Measurements from ENCODE around the gene ANKMY1.

Gene ANKMY1

DNA sequence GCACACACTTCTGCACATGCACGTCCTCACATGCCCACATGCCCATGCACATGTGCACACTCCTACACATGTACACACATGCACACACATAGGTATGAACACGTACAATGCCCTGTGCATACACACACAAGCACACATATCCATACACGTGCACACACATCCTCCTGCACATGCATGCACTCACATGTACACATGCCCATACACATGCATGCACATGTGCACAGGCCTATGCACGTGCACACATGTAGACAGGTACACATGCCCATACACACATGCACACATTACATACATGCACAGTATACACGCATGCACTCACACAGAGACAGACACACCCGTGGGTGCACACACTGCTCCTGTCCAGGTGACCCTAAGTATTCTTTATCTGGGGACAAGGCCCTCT, 88.0 kb downstream of the ANKMY1 start:
- no peak for DNase-seq

DNA sequence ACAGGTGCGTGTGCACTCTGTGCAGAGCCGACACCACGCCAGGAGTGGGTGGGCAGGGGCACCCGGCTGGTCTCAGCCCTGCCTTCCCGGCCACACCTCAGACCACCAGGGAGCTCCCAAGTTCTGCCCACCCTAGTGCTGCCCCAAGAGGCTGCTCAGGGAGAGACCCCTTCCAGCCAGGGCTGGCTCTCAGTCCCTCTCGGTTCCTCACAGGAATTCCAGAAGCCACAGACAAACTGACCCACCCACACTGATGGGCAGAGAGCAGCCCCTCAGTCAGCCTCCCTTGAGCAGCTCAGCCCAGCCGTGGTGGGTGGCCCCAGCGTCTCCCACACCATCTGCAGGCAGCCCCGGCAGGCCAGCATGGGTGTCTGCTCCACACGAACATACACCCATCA, 88.5 kb downstream of the ANKMY1 start:
- DNase-seq, result no peak

DNA sequence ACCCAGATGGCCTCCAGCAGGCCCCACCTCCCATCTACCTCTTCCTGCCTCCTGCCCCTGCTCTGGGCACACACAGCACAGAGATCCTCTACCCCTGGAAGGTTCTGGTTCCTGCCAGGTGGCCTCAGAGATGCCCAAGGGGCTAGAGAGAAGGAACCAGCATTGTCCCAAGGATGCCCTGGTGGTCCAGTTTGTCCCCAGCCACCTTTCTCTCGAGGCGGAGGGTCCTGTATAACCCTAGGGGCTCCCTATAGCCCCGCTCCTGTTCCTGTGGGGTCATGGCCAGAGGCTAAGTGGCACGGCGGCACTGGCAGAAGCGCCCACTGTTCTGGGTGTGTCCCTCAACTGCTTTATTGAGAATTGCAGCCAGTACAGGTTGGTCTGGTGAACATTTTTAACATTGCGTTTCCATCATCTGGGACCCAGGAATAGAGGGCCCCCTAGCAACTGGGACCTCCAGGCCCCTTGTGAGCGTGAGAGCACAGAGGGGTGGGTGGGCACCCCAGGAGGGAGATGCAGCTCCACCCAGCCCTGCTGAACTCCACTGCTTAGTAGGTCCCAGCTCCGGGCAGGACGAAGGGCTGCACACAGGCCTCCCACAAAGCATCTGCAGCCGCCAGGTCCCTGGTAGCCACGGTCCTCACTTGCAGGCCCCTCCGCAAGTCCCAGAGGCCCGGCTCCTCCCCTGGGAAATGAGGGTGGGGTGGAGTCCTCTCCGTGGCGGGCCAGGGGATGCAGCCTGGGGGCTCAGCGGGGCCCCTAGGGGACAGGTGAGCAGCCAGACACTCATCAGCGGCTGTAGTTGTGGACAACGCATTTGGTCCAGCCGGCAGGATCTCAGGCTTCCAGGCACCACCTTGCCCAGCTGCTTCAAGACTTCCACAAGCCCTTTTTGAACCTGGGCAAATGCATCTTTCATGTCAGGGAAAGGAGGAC, 89.2 kb downstream of the ANKMY1 start:
- DNase-seq, result no peak

DNA sequence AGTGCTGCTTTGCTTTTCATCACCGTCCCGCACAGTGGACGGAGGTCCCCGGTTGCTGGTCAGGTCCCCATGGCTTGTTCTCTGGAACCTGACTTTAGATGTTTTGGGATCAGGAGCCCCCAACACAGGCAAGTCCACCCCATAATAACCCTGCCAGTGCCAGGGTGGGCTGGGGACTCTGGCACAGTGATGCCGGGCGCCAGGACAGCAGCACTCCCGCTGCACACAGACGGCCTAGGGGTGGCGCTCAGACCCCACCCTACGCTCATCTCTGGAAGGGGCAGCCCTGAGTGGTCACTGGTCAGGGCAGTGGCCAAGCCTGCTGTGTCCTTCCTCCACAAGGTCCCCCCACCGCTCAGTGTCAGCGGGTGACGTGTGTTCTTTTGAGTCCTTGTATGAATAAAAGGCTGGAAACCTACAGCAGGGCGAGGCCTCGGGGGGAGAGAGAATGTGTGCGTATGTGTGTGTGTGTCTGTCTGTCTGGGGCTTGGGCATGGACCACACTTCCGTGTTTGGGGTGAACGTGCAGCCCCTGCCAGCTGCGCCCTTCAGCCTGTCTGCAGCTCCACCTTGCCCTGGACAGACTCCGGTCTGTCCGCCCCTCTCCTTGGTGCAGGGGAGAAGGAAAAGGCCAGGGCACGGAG, 90.0 kb downstream of the ANKMY1 start:
- no peak for DNase-seq

DNA sequence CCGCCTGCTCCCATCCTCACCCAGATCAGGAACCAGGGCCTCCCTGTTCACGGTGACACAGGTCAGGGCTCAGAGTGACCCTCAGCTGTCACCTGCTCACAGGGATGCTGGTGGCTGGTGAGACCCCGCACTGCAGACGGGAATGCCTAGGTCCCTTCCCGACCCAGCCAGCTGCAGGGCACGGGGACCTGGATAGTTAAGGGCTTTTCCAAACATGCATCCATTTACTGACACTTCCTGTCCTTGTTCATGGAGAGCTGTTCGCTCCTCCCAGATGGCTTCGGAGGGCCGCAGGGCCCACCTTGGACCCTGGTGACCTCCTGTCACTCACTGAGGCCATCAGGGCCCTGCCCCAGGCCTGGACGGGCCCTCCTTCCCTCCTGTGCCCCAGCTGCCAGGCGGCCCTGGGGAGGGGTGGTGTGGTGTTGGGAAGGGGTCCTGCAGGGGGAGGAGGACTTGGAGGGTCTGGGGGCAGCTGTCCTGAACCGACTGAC, 90.6 kb downstream of the ANKMY1 start:
- DNase-seq, result no peak

DNA sequence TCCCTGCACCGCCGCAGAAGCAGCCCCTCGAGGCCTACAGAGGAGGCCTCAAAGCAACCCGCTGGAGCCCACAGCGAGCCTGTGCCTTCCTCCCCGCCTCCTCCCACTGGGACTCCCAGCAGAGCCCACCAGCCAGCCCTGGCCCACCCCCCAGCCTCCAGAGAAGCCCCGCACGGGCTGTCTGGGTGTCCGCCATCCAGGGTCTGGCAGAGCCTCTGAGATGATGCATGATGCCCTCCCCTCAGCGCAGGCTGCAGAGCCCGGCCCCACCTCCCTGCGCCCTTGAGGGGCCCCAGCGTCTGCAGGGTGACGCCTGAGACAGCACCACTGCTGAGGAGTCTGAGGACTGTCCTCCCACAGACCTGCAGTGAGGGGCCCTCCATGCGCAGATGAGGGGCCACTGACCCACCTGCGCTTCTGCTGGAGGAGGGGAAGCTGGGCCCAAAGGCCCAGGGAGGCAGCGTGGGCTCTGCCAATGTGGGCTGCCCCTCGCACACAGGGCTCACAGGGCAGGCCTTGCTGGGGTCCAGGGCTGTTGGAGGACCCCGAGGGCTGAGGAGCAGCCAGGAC, 91.1 kb downstream of the ANKMY1 start:
- no peak for DNase-seq

DNA sequence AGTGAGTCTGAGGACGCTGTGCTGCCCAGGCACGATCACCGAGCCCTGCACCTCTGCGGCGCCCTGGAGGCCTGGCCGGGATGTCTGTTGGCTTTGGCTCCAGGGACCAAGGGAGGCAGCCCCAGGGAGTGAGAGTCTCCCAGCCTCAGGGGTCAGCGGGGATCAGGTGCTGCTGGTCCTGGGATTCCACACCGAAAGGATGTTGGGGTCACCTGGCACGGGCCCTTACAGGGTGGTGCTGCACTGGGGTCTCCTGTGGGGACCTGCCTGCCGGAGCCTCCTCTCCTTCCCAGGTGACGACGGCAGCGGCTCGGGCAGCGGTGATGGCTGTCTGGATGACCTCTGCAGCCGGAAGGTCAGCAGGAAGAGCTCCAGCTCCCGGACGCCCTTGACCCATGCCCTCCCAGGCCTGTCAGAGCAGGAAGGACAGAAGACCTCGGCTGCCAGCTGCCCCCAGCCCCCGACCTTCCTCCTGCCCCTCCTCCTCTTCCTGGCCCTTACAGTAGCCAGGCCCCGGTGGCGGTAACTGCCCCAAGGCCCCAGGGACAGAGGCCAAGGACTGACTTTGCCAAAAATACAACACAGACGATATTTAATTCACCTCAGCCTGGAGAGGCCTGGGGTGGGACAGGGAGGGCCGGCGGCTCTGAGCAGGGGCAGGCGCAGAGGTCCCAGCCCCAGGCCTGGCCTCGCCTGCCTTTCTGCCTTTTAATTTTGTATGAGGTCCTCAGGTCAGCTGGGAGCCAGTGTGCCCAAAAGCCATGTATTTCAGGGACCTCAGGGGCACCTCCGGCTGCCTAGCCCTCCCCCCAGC, 91.8 kb downstream of the ANKMY1 start:
- DNase-seq, result no peak

DNA sequence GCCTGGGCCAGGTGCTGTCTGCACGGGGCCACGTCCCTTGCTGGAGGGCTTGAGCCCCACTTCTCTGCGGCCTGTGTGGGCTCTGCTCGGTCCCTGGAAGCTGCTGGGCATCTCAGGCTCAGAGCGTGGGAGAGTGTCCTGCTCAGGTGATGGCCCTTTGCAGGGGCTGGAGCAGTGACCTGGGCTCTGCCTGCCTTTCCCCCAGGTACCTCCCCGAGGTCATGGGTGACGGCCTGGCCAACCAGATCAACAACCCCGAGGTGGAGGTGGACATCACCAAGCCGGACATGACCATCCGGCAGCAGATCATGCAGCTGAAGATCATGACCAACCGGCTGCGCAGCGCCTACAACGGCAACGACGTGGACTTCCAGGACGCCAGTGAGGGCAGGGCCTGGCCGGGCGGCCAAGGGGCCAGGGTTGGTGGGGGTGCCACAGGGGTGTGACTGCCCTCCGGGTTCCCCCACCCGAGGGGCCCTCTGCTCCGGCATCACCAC, 92.5 kb downstream of the ANKMY1 start:
- DNase-seq, result no peak

DNA sequence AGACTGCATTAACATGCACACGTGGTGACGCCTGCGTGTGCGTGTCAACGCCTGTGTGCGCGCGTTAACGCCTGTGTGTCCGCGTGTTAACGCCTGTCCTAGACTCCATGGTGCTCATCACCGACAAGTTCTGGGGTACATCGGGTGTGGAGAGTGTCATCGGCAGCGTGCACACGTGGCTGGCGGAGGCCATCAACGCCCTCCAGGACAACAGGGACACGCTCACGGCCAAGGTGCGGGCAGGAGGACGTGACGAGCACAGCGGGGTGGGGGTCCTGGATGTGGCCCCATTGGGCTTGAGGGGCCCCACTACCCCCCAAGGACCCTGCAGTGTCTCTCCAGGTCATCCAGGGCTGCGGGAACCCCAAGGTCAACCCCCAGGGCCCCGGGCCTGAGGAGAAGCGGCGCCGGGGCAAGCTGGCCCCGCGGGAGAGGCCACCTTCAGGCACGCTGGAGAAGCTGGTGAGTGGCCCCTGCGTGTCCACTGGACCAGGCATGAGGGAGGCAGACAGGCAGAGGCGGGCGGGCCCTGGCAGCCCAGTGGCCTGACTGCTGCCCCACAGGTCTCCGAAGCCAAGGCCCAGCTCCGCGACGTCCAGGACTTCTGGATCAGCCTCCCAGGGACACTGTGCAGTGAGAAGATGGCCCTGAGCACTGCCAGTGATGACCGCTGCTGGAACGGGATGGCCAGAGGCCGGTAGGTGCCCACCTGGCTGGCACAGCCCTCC, 93.1 kb downstream of the ANKMY1 start:
- DNase-seq, result no peak

DNA sequence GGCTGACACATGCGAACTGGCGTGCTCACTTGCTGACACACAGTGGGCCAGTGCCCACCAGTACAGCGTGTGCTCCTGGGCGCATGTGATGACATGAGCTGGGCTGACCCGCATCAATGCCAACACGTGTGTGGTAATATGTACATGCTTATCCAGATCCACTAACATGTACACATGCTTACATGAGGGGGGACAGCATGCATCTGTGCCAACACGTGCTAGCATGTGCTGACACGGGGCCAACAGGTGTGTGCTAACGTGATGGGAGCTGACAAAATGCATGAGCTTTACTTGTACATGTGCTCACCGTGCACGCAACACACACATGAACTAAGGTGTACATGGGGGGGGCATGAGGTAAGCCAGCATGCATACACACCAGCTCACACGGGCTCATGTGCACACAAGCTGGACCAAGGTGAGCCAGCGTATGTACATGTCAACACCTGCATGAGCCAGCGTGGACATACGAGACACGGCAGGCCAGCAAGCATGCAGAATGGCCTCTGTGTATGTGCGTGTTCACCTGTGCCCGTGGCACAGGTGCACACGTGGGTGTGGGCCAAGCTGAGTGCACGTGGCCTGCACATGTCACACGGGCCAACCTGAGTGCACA, 93.8 kb downstream of the ANKMY1 start:
- no peak for DNase-seq

DNA sequence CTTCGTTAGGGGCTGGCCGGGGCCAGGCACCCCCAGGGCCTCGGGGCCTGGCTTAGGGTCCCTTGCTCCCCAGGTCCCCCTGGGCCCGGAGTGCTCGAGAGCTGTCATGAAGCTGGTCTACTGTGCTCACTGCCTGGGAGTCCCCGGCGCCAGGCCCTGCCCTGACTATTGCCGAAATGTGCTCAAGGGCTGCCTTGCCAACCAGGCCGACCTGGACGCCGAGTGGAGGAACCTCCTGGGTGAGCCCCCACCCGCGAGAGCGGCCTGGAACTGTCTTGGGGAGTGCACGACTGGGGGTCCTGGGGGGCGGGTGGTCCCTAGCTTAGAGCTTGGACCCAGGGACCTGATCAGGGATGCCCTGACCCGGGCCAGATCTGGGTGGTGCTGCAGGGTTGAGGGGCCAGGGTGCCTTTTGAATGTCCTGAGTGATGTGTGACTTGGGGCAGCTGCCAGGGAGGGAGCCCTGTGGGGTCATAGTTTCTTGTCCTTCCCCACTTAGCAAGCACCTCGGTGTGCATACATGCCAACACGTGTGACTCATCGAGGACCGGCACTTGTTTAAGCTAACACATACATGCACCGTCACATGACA, 94.4 kb downstream of the ANKMY1 start:
- DNase-seq, result no peak

DNA sequence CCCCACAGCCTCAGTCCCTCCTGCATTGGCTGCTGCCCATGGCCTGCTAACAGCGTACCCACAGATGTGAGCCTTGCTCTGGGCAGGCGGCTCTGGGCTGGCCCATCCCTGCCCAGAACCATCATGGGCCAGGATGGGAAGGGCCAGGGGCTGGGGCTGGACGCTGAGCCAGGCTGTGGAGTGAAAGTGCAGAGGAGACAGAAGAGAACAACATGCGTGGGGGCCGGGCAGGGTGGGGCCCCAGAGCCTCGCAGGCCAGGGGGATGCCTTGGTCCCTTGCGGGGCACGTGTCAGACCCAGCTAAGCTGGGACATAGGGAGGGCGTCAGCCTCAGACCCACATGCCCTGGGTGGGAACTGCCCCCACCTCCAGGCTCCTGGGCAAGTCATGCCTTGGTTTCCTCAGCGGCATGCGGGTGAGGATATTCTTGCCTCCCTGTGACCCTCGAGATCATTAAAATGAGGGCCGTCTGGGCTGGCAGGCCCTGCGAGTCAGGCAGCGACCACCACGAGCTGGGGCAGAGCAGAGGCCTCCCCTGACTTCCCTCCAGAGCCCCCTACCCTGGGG, 95.0 kb downstream of the ANKMY1 start:
- no peak for DNase-seq

DNA sequence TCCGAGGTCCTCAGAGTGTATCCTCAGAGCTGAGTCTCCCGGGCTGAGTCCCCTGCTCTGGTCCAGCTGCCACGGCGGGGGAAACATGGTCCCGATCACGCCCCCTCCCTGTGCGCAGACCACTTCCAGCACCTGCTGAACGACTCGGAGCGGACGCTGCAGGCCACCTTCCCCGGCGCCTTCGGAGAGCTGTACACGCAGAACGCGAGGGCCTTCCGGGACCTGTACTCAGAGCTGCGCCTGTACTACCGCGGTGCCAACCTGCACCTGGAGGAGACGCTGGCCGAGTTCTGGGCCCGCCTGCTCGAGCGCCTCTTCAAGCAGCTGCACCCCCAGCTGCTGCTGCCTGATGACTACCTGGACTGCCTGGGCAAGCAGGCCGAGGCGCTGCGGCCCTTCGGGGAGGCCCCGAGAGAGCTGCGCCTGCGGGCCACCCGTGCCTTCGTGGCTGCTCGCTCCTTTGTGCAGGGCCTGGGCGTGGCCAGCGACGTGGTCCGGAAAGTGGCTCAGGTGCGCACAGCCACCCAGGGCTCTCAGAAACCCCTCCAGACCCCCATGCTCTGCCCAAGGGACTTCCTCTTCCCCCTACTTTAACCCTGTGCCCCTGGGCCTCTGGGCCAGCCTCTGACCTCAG, 95.6 kb downstream of the ANKMY1 start:
- DNase-seq, result no peak

DNA sequence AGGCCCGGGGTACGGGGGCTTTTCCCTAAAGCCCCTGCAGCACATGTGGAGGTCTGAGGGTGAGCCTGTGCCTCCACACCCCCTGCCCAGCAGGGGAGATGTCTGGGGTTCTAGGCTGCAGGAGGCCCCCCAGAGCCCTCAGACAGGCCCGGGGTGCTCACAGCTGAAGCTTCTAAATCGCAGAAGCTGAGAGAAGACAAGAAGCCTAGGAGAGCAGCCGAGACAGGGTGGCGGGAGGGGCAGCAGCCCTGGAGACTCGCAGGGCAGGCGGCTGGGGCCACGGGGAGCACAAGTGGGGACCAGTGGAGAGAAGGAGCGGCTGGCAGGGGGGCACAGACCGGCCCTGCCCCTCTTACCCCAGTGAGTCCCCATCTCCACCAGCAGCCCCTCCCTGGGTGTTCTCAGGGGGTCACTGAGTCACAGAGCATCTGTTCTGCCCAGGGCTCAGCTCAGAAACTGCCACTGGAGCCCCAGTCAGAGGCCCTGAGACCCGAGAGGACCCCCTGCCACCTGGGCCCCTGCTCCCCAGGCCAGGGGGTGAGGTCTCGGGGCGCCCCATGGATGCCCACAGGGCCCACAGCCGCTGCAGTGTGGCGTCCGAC, 96.2 kb downstream of the ANKMY1 start:
- no peak for DNase-seq

DNA sequence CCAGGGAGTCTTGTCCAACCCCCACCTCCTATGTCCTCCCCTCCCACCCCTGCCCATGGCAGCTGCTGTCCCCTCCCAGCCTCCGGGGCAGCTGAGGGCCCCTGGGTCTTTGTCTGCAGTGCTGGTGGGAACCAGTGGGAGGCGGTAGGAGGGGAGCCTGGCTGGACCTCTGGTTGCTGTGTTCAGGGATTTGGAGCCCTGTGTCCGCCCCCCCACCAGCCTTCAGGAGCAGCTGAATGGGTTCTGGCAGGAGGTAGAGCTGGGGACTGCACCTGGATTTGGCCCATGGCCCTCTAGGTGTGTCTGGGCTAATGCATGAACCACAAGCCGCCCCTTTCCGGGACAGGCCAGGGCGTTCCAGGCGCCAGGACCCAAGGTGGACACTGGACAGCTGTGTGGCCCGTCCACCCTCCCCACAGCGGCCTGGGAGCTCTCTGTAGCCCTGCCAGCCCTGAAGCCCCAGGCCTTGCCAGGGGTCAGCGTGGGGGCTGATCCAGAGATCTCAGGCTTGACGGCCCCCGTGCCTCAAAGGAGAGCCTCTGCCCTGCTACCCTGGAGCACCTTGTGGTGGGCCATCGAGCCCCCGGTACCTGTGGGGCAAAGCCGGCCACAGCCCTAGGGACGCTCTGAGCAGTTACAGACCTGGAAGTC, 96.9 kb downstream of the ANKMY1 start:
- DNase-seq, result no peak

DNA sequence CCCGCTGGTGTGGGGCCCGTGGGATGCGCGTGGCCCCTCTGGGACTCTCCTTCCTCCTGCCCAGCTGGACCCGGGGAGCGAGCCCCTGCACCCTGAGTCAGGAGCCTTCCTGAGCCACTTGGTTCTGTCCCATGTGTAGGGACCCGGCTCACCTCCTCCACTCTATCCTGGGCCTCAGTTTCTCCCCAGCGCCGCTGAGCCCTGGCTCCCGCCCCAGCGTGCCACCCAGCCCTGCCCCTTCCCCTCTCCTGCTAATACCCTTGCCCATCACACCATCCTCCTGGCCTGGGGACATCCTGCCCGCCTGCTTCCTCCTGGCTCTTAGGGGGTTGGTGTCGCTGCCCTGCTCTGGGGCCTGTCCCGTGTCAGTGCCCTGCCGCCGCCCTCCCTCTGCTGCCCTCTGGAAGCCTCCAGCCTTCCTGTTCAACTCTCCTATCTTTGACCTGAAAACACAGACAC, 97.5 kb downstream of the ANKMY1 start:
- DNase-seq, result no peak

DNA sequence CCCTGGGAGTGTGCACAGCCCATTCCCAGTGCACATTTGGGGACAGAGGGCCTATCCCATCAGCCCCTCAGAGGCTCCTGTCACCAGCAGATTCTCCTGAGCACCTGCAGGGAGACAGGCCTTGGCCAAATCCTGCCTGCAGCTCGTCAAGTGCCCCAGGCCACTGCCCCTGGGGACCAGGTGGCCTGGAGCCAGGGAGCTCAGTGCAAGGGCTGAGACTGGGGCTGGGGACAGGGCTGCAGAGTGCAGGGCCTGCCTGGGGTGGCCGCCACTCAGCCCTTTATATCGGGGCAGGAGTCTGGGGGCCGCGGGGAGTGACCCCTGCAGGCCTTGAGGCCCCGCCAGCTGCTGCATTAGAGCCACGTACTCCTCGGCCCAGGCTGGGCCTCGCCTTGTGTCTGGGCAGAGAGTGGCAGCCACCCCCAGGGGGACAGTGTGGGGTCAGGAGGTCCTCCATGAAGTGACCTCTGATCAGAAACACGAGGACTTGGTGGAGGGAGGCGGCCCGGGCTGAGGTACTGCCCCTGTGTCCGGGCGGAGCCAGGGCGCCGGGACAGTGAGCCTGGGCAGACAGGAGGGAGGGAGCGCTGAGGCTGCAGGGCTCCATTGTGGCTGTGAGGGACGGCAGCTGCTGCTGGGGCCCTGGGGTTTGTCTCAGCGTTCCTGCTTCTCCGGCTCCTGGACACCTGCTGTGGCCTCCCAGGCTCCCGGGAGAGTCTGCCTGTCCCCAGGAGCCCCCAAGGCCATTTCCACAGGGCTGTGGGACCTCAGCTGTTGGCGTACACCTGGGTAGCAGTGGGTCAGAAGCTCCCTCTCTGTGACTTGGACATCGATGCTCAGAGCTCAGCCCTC, 98.2 kb downstream of the ANKMY1 start:
- no peak for DNase-seq

DNA sequence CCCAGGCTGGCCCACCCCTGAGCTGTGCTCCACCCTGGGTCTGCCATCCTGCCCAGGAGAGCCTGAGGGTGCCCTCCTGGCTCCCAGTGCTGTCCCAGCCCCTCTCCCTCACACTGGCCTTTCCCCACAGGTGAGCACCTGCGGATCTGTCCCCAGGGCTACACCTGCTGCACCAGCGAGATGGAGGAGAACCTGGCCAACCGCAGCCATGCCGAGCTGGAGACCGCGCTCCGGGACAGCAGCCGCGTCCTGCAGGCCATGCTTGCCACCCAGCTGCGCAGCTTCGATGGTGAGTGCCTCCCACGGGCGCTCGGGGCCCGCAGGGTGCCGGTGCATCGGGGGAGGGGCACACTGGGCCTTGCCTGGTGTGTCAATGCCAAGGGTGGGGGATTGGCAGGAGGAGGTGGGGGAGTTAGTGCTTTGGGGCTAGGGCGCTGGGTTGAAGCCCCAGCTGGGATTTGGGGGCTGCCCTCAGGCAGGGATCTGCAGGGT, 98.8 kb downstream of the ANKMY1 start:
- DNase-seq, result no peak
